Peyer's patch (tissue), 4 donors: ENCODE data around the gene DLGAP1.

Experiments used
- CTCF ChIP-seq, 6 experiments: fragments of 450-650 bp in 4 of 6; fragments of 200-600 bp in 2 of 6; sonication (generic) in 1 of 6; IDR thresholded peaks; one replicate each; pipeline ENCODE4 v1.5.1; 2017 to 2019; ENCODE audit warnings: antibody characterized with exemption in 6 of 6, mild to moderate bottlenecking in 3 of 6, moderate library complexity in 1 of 6
- POLR2A ChIP-seq, 2 donors: fragments of 450-650 bp; IDR thresholded peaks; one replicate each; pipeline ENCODE4 v1.5.1; 2017; ENCODE audit warnings: antibody characterized with exemption in 2 of 2, mild to moderate bottlenecking in 2 of 2, moderate library complexity in 2 of 2

- TF ChIP-seq CTCF (IDR thresholded peaks at IDR 0.05) (no peak), POLR2A (IDR thresholded peaks at IDR 0.05) (no peak)
Observed at GRCh38 chr18:3498698-3499471, 956.2 kb downstream of the DLGAP1 start.
